K562 (cell line): ENCODE results near the gene PPAT. TPM values are rescaled to one million over a fixed set of nuclear protein-coding genes. Genes with fewer than 3 reads are reported as not detected.

ENCODE experiments used
- CAMTA2 ChIP-seq: fragments of 250-450 bp; sonication (Bioruptor Pico); conservative IDR thresholded peaks from 2 replicates; pipeline ENCODE4 v1.5.1; 2022
- CBX8 ChIP-seq: fragments of 200-600 bp; sonication (generic); IDR thresholded peaks from 2 replicates; pipeline ENCODE4 v1.6.1; 2012; ENCODE audit warnings: borderline replicate concordance, mixed run types, low read depth, mild to moderate bottlenecking, moderate library complexity, mixed read lengths, low read length, control low read depth, inconsistent platforms; ENCODE audit not compliant: poor library complexity, severe bottlenecking; ENCODE audit errors: extremely low read depth
- GATAD2A ChIP-seq: fragments of 450-650 bp; IDR thresholded peaks from 2 replicates; pipeline ENCODE4 v1.6.1; 2017
- JUN ChIP-seq, 2 experiments: sonication (generic) in 1 of 2; formaldehyde crosslinking in 1 of 2; IDR thresholded peaks; 2 replicates each; pipeline versions ENCODE4 v1.6.1 to v1.8.0; 2012 to 2022; ENCODE audit warnings: borderline replicate concordance in 2 of 2, mild to moderate bottlenecking in 2 of 2, improper control_type of control experiment in 1 of 2, low read depth in 1 of 2, low read length in 1 of 2, missing genetic modification reagents in 1 of 2
- MIER1 ChIP-seq: fragments of 450-650 bp; IDR thresholded peaks from 2 replicates; pipeline ENCODE4 v1.6.1; 2016; ENCODE audit warnings: antibody characterized with exemption, mild to moderate bottlenecking, low read depth
- MYBL2 ChIP-seq, 2 experiments: fragments of 450-650 bp in 1 of 2; sonication (generic) in 1 of 2; formaldehyde crosslinking in 1 of 2; IDR thresholded peaks; 2 replicates each; pipeline versions ENCODE4 v1.6.1 to v1.8.1; 2017 to 2022; ENCODE audit warnings: borderline replicate concordance in 1 of 2, inconsistent platforms in 1 of 2, low read depth in 1 of 2, mild to moderate bottlenecking in 1 of 2, missing genetic modification reagents in 1 of 2, moderate library complexity in 1 of 2
- POLR2B ChIP-seq: fragments of 450-650 bp; IDR thresholded peaks from 2 replicates; pipeline ENCODE4 v1.6.1; 2018; ENCODE audit warnings: low read depth; ENCODE audit not compliant: partially characterized antibody
- POU5F1 ChIP-seq: fragments of 150-350 bp; IDR thresholded peaks from 2 replicates; pipeline ENCODE4 v1.6.1; 2014; ENCODE audit warnings: borderline replicate concordance, low read length, low read depth, mild to moderate bottlenecking; ENCODE audit not compliant: partially characterized antibody
- RCOR1 ChIP-seq, 2 experiments: IDR thresholded peaks; 2 replicates each; pipeline ENCODE4 v1.6.1; 2012; ENCODE audit warnings: low read depth in 2 of 2, low read length in 2 of 2, borderline replicate concordance in 1 of 2, improper control_type of control experiment in 1 of 2
- SP1 ChIP-seq: sonication (generic); formaldehyde crosslinking; IDR thresholded peaks from 2 replicates; pipeline ENCODE4 v1.8.1; 2022; ENCODE audit warnings: mild to moderate bottlenecking, missing genetic modification reagents
- XRCC3 ChIP-seq: fragments of 450-650 bp; IDR thresholded peaks from 2 replicates; pipeline ENCODE4 v1.6.1; 2017; ENCODE audit warnings: mild to moderate bottlenecking, moderate library complexity
- YBX1 ChIP-seq: fragments of 450-650 bp; IDR thresholded peaks from 2 replicates; pipeline ENCODE4 v1.7.1; 2016; ENCODE audit warnings: mild to moderate bottlenecking
- ZBTB1 ChIP-seq: sonication (generic); formaldehyde crosslinking; IDR thresholded peaks from 2 replicates; pipeline ENCODE4 v1.8.1; 2023; ENCODE audit warnings: missing genetic modification reagents, low read depth, mild to moderate bottlenecking, borderline replicate concordance
- ZBTB8A ChIP-seq: fragments of 450-650 bp; IDR thresholded peaks from 2 replicates; pipeline ENCODE4 v1.6.1; 2018; ENCODE audit warnings: mild to moderate bottlenecking, moderate library complexity; ENCODE audit not compliant: partially characterized antibody
- ZKSCAN1 ChIP-seq: fragments of 150-350 bp; IDR thresholded peaks from 2 replicates; pipeline ENCODE4 v1.6.1; 2016; ENCODE audit warnings: low read depth, low read length
- ZNF41 ChIP-seq: fragments of 250-450 bp; sonication (Bioruptor Pico); conservative IDR thresholded peaks from 2 replicates; pipeline ENCODE4 v1.4.0; 2020; ENCODE audit warnings: mild to moderate bottlenecking
- polyA plus RNA-seq, 8 experiments: library from polyadenylated mRNA; depleted of rRNA in 4 of 8; stranded (reverse) in 5 of 8; unstranded in 3 of 8; fragments of >200 nt; fragmentation: Nextera tagmentation in 2 of 8; fragmentation: Illumina TruSeq in 1 of 8; extraction: Ambion mirVana in 2 of 8; extraction: Trizol in 1 of 8; gene quantifications; 2 replicates each; pipeline versions ENCODE4 v1.2.1 to v1.2.3, GENCODE V29; 2011 to 2014; ENCODE audit warnings: inconsistent platforms in 1 of 8, missing spikeins in 1 of 8
- total RNA-seq, 7 experiments: library from RNA; depleted of rRNA in 6 of 7; stranded (reverse); fragments of >200 nt in 6 of 7; fragmentation: Illumina TruSeq in 2 of 7; extraction: Trizol in 2 of 7; gene quantifications; 2 replicates each; pipeline versions ENCODE4 v1.2.1 to v1.2.3, GENCODE V29; 2011 to 2021; ENCODE audit warnings: low replicate concordance in 1 of 7
- TF ChIP-seq, protein P1 (sequence below): fragments of 450-650 bp; IDR thresholded peaks from one replicate; pipeline ENCODE4 v1.6.1; 2018; ENCODE audit warnings: mild to moderate bottlenecking, moderate library complexity; ENCODE audit not compliant: partially characterized antibody
- TF ChIP-seq, protein P2 (sequence below): fragments of 250-450 bp; sonication (Bioruptor Pico); IDR thresholded peaks from 2 replicates; pipeline ENCODE4 v1.8.0; 2022; ENCODE audit warnings: moderate library complexity, mild to moderate bottlenecking, inconsistent platforms
- TF ChIP-seq, protein P3 (sequence below): fragments of 450-650 bp; IDR thresholded peaks from 2 replicates; pipeline ENCODE4 v1.6.1; 2018; ENCODE audit warnings: mild to moderate bottlenecking, low read depth; ENCODE audit not compliant: partially characterized antibody
- TF ChIP-seq, protein P4 (sequence below): fragments of 450-650 bp; formaldehyde crosslinking; IDR thresholded peaks from 2 replicates; pipeline ENCODE4 v1.4.0; 2022; ENCODE audit warnings: missing genetic modification characterization

Gene PPAT
- total and polyA plus RNA-seq, 9 of the 15 experiments (the other 6 are each of a cell fraction or from before 2014, with no cell fraction given), result 36.2 to 75.8 (median 55.5) TPM

DNA sequence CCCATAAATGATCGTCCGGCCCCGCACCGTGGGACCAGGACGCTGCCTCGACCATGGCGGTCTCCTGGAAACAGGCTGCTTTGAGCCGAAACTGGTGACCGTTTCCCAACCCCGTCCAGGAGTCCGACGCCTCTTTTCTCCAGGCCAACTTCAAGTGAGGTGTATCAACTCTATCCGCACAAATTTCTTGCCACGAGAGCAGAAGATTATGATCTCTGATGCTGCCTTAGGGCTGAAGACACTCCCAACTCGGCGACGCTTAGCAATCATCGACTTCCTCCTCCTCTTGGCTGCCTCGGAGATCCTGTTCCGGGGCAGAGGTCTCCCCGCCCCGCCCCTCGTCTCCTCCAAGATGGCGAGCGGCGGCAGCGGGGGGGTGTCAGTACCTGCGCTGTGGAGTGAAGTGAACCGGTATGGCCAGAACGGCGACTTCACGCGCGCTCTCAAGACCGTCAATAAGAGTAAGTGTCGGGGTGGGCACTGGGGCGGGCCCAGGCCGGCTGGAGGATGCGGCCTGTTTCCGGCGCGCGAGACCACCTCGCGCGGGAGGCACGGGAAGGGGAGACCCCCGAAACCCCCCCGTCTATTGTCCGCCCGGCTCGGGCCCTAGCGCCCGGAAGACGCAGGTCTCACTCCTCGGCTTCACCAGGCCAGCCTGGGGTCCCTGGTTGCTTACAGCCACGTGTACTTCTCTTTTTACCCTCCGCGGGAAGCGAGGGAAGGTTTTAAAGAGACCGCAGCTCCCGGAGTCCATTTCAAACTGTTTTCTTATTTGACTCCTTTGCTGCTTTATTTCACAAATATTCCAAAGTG, 32.1 kb upstream of the PPAT start, which contains the start of gene SRP72 (continued):
- TF ChIP-seq, protein P1, sequence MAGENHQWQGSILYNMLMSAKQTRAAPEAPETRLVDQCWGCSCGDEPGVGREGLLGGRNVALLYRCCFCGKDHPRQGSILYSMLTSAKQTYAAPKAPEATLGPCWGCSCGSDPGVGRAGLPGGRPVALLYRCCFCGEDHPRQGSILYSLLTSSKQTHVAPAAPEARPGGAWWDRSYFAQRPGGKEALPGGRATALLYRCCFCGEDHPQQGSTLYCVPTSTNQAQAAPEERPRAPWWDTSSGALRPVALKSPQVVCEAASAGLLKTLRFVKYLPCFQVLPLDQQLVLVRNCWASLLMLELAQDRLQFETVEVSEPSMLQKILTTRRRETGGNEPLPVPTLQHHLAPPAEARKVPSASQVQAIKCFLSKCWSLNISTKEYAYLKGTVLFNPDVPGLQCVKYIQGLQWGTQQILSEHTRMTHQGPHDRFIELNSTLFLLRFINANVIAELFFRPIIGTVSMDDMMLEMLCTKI, result no peak
- TF ChIP-seq ZNF41 (CRISPR knock-in tag), result no peak
- TF ChIP-seq POU5F1, result no peak
- TF ChIP-seq MIER1, result no peak
- TF ChIP-seq, protein P2, sequence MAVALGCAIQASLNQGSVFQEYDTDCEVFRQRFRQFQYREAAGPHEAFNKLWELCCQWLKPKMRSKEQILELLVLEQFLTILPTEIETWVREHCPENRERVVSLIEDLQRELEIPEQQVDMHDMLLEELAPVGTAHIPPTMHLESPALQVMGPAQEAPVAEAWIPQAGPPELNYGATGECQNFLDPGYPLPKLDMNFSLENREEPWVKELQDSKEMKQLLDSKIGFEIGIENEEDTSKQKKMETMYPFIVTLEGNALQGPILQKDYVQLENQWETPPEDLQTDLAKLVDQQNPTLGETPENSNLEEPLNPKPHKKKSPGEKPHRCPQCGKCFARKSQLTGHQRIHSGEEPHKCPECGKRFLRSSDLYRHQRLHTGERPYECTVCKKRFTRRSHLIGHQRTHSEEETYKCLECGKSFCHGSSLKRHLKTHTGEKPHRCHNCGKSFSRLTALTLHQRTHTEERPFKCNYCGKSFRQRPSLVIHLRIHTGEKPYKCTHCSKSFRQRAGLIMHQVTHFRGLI, result no peak
- no peak for TF ChIP-seq MYBL2 (IDR thresholded peaks at IDR 0.05; ENCODE audit: low read depth)
- TF ChIP-seq MYBL2 (CRISPR knock-in tag; IDR thresholded peaks at IDR 0.05; ENCODE audit: borderline replicate concordance), result no peak
- no peak for TF ChIP-seq CAMTA2 (CRISPR knock-in tag)
- TF ChIP-seq, protein P3, sequence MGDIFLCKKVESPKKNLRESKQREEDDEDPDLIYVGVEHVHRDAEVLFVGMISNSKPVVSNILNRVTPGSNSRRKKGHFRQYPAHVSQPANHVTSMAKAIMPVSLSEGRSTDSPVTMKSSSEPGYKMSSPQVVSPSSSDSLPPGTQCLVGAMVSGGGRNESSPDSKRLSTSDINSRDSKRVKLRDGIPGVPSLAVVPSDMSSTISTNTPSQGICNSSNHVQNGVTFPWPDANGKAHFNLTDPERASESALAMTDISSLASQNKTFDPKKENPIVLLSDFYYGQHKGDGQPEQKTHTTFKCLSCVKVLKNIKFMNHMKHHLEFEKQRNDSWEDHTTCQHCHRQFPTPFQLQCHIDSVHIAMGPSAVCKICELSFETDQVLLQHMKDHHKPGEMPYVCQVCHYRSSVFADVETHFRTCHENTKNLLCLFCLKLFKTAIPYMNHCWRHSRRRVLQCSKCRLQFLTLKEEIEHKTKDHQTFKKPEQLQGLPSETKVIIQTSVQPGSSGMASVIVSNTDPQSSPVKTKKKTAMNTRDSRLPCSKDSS, result no peak
- no peak for TF ChIP-seq CBX8
- peak; percentile 98 for TF ChIP-seq POLR2B
- no peak for TF ChIP-seq XRCC3
- no peak for TF ChIP-seq YBX1
- TF ChIP-seq ZKSCAN1, result no peak
- no peak for TF ChIP-seq ZBTB1 (CRISPR knock-in tag)
- no peak for TF ChIP-seq GATAD2A
- TF ChIP-seq, protein P4, sequence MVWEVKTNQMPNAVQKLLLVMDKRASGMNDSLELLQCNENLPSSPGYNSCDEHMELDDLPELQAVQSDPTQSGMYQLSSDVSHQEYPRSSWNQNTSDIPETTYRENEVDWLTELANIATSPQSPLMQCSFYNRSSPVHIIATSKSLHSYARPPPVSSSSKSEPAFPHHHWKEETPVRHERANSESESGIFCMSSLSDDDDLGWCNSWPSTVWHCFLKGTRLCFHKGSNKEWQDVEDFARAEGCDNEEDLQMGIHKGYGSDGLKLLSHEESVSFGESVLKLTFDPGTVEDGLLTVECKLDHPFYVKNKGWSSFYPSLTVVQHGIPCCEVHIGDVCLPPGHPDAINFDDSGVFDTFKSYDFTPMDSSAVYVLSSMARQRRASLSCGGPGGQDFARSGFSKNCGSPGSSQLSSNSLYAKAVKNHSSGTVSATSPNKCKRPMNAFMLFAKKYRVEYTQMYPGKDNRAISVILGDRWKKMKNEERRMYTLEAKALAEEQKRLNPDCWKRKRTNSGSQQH, result no peak
- peak in 1 of 2 experiments; percentile 71; a peak in 2 of 4 replicates for TF ChIP-seq RCOR1 (IDR thresholded peaks at IDR 0.05; ENCODE audit: borderline replicate concordance in 1 of 2, low read depth in 2 of 2, low read length in 2 of 2)
- TF ChIP-seq SP1 (CRISPR knock-in tag), result peak; percentile 89
- TF ChIP-seq JUN (IDR thresholded peaks at IDR 0.05; ENCODE audit: borderline replicate concordance, low read depth, low read length), result peak; percentile 49; the same call in 1 of the 2 replicates
- TF ChIP-seq JUN (CRISPR knock-in tag; IDR thresholded peaks at IDR 0.05; ENCODE audit: borderline replicate concordance), result 0 out of 2 replicates have a peak, but pooled peaks have one; percentile 70
- no peak for TF ChIP-seq ZBTB8A
